DMS53 treated with DMSO at 0.1 percent for 48 hours (cell line): Measurements from ENCODE around the gene FST.

ENCODE experiments used
- DNase-seq: peaks from one replicate; lab custom pipeline; 2025; ENCODE audit not compliant: unreplicated experiment; lab: John Stamatoyannopoulos, UW

The FST gene

DNA sequence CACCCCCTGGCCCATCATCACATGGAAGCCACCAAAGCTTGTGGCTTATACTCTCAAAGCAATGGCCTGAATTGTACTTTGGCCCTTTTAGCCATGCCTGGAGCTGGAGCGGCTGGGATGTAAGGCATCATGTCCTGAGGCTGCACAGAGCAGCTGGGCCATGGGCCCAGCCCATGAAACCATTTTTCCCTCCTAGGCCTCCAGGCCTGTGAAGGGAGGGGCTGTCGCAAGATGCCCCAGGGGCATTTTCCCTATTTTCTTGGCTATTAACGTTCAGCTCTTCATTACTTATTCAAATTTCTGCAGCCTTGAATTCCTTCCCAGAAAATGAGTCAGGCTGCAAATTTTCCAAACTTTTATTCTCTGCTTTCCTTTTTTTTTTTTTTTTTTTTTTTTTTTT is 27.7 kb downstream of the FST start:
- DNase-seq: no peak

DNA sequence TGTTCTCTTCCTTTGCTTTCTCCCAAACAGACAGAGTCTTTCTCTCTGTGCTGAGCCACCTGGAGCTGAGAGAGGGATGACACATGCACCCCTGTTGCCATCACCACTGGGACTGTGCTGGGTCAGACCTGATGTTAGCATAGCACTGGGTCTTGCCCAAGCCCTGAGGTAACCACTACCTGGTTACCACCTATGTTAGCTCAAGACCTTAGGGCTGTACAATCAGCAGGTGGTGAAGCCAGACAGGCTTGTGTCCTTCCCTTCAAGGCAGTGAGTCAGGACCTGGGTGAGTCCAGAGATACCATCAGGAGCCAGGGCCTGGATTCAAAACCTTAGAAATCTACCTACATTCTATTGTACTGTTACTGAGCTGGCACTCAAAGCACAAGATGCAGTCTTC is 32.1 kb downstream of the FST start:
- DNase-seq: no peak

DNA sequence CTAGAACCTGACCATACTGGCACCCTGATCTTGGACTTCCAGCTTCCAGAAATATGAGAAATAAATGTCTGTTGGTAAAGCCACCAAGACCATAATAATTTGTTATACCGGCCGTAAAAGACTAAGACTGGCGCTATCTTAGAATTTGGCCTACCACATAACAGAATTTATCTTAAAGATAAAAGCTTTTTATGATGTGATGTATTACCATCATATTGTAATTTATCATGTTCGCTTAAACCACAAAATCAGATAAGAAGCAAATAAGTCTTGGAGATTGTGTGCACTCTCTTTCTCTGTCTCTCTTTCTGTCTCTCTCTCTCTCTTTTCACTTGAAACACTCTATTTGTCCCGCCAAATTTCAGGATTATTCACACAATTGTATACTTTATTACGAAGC is 35.6 kb downstream of the FST start:
- no peak for DNase-seq

DNA sequence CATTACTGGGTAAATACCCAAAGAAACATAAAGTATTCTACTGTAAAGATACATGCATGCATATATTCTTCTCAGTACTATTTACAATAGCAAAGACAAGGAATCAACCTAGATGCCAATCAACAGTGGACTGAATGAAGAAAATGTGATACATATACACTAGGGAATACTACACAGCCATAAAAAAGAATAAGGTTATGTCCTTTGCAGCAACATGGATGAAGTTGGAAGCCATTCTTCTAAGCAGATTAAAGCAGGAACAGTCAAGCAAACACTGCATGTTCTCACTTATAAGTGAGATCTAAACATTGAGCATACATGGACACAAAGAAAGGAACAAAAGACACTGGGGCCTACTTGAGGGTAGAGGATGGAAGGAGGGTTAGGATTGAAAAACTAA is 40.4 kb downstream of the FST start:
- no peak for DNase-seq
